Measurements from ENCODE around the gene GUCY2D.
"Not testable (repeated sequence)": the region's sequence is repeated elsewhere in the genome, so short reads cannot be mapped to it uniquely, and the experiment has no call there.

Gene GUCY2D

DNA sequence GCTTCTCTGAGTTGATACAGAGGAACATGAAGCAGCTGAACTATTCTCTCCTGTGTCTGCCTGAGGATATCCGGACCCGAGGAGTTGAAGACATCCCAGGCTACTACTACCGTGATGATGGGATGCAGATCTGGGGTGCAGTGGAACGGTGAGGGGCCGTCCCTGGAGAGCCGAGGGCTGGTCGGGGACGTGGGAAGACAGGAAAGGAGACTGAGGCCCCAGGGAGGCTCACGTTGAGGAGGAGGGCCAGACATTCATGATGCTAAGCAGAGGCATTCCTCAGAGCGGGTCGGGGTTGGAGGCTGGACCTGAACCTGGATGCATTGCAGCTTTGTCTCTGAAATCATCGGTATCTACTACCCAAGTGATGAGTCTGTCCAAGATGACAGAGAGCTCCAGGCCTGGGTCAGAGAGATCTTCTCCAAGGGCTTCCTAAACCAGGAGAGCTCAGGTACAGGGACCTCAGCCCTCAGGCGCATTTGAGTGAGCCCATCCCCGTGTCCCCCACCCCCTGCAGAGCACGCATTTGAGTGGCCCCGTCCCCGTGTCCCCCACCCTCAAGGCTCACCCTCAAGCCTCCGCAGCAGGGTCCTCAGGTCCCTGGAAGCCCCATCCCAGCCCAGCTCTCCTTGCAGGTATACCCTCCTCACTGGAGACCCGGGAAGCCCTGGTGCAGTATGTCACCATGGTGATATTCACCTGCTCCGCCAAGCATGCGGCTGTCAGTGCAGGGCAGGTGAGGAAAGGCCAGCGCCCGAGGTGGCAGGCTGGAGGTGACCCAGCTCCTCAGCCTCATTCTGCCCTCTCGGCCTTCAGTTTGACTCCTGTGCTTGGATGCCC, 44.7 kb downstream of the GUCY2D start:
- no peak for DNase-seq

DNA sequence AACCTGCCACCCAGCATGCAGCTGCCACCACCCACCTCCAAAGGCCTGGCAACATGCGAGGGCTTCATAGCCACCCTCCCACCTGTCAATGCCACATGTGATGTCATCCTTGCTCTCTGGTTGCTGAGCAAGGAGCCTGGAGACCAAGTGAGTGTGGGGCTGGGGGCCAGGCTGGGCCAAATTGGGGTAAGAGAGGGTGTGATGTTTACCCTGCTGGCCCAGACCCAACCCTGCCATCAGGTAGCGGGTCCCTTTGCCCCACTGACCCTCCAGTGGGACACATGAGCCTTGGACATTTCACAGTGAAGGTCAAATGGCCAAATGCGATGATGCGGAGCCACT, 45.3 kb downstream of the GUCY2D start:
- DNase-seq = no peak

DNA sequence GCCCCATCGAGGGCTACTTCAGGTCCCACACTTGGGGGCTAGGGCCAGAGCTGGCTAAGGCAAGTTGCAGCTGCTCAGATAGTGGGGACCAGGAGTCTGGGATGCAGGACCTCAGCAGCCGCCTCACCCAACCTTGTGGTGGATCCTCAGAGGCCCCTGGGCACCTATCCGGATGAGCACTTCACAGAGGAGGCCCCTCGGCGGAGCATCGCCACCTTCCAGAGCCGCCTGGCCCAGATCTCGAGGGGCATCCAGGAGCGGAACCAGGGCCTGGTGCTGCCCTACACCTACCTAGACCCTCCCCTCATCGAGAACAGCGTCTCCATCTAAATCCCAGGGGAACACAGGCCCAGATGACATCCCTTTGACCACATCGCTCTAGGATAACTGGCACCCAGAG, 45.8 kb downstream of the GUCY2D start:
- no peak for DNase-seq

DNA sequence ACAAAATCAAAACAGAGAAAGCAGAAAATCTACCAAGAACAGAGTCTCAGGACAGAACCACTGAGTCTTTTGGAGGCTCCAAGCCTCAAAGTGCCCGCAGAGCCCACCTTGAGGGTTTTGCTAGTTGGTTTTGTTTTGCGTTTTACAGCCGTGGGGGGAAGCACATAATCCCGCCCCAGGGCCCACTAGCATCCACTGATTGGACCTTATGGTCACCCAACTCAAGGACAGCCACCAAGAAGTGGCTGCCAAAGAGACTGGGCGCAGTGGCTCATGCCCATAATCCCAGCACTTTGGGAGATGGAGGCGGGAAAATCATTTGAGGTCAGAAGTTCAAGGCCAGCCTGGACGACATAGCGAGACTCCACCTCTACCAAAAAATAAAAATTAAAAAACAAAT, 46.3 kb downstream of the GUCY2D start:
- DNase-seq = no peak

DNA sequence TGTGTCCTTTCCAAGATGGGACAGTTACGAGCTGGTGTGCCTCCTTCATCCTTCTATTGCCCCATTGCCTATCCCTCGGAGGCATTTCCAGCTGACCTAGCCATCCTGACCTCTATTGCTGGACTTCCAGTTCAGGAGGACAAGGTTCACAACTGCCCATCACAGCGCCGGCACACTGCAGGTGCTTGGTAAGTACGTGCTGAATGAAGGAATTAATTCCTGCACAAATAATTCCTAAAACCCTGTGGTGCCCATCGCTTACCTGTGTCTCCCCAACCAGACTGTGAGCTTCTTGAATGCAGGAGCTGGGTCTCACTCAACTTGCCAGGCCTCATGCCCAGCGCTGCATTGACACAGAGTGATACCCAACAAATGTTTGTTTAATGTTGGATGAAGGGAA, 49.4 kb downstream of the GUCY2D start:
- DNase-seq = no peak

DNA sequence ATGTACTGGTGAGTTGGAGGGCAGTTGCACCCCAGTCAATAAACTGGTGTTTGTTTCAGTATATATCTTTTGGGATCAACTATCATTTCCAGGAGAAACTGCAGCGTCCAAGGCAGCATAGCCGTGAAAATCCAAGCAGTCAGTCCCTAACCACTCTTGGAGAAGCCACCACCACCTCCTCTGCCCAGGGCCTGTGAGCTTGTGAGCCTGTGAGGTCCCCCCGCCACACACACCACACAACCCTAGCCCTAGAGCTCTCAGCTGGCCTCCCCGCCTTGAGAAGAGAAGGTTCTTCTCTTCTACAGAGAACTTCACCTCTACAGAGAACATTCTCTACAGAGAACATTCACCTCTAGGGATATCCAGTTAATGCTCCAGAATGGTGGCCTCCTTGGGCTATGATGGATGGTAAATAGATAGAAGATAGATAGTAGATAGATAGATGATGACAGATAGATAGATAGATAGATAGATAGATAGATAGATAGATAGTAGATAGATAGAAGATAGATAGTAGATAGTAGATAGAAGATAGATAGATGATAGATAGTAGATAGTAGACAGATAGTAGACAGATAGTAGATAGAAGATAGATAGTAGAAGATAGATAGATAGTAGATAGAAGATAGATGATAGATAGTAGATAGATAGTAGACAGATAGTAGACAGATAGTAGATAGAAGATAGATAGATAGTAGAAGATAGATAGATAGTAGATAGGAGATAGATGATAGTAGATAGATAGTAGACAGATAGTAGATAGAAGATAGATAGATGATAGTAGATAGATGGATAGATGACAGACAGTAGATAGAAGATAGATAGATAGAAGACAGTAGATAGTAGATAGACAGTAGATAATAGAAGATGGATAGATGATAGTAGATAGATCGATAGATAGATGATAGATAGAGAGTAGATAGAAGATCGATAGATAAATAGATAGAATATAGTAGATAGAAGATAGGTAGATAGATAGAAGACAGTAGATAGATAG, 50.1 kb downstream of the GUCY2D start:
- DNase-seq = no peak

DNA sequence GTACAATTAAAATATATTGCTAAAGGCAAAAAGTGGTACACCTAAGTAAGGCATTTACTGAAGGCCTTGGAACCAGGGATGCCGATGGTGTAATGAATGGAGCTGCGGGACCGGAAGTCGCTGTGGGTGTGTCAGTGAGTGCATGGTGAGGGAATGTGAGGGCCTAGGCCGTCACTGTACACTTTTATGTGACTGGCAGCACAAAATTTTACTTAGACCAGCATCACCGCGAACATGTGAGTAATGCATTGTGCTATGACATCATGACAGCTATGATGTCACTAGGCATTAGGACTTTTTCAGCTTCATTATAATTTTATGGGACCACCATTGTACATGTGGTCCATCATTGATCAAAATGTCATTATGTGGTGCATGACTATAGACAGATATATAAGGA, 51.2 kb downstream of the GUCY2D start:
- DNase-seq = no peak

DNA sequence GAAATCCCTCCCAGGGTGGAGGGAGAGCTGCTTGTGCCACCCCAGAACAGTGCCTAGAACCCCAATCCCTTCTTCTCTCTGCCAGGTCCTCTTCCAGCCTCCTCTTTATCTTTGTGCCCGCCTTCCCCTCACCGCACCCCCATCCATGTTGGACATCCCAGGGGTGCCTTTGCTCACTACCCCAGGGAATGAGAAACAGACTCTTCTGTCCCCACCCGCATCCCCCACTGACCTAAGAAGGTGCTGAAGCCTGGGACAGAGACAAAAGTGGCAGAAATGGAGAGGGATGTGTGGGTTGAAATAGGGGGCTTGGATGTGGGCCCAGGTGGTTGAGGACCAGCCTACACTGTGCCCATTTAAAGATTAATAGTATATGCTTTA, 53.4 kb downstream of the GUCY2D start:
- DNase-seq = no peak

DNA sequence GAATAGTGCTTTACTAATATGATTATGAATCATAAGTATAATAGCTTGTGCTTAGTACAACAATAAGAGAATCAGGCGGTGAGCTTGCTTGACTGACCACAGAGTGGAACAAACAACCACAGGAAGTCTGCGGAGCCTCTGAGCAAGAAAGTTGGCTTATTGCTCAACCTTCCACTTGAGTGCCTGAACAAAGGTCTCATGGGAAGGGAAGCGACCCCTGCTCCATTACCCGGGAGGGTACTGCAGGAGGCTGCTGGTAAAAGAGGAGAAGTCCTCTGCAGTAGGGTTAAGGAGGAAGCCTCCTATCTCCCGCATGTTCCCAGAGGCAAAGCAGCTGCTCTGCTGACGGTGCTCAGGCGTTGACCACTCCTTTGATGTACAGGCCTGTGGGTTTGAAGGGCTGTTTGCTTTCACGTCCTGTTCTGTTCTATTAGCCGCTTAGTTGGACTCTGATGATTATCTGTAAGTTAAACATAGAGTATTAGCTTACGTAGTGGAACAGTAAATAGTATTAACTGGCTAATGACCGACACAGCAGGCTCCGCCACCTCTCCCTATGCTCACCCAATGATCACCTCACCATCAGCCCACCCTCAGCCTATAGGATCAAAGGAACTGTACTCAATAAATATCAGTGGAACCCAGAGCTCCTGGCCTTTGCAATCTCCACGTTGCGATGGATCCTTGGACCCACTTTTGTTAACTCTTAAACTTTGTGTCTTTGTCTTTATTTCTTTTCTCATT, 54.0 kb downstream of the GUCY2D start:
- no peak for DNase-seq

DNA sequence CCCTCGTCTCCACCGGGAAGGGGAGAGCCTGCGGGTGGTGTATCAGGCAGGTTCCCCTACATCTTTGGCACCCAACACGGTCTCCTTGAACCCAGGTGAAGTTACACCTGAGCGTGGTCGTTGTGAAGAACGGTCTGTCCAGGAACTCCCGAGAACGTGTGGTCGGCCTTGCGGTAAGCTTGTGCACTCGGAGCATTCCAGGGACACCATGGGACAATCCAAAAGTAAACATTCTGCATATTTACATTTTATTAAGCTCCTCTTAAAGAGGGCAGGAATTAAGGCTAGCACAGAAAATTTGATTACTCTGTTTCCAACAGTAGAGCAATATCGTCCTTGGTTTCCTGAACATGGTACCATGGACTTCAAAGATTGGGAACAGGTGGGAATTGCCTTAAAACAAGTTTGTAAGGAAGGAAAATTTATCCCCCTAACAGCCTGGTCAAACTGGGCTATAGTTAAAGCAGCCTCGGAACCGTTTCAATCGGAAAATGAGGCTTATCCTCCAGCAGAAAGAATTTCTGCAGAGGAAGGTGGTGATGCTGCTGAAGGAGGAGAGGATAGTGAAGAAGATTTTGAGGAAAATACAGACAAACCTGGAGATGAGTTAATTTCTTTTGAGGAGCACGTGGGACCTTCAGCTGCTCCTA, 54.7 kb downstream of the GUCY2D start:
- no peak for DNase-seq

DNA sequence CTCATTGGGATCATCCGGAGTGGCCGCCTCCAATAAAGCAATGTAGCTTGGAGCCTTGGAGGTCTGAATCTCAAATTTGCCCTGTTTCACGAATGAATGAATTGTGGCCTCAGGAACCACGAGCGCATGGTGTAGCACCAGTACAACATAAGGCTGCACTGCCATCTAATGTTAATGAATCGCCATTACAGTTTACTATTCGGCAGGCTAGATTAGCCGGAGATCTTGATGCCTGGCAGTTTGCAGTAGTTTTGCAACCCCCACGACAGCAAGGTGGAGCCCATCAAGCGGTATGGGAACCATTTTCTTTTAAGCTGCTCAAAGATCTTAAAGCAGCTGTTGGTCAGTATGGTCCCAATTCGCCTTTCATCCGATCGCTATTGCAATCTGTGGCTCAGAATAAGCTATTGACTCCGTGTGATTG, 55.3 kb downstream of the GUCY2D start:
- DNase-seq = peak; percentile 82

DNA sequence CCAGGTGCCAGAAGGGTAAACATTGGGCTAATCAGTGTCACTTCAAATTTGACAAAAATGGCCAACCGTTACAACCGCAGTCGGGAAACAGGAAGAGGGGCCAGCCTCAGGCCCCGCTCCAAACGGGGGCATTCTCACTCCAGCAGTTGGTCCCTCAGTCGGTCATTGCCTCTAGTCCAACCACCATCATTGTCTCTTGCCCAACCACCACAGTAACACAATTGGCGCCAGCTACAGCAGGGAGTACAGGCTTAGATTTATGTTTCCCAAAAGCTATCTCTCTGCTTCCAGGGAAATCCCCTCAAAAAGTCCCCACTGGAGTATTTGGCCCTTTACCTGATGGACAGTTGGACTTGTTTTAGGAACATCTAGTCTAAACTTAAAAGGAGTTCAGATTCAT, 56.7 kb downstream of the GUCY2D start:
- DNase-seq = no peak

DNA sequence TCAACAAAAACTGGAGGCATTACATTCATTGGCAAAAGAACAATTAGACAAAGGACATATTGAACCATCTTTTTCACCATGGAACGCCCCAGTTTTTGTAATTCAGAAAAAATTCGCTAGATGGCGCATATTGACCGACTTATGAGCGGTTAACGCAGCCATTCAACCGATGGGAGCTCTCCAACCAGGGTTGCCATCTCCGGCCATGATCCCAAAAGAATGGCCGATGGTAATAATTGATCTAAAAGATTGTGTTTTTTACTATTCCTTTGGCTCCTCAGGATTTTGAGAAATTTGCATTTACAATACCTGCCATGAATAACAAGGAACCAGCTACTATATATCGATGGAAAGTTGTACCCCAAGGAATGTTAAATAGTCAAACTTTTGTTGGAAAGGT, 57.9 kb downstream of the GUCY2D start:
- DNase-seq = peak; percentile 84

DNA sequence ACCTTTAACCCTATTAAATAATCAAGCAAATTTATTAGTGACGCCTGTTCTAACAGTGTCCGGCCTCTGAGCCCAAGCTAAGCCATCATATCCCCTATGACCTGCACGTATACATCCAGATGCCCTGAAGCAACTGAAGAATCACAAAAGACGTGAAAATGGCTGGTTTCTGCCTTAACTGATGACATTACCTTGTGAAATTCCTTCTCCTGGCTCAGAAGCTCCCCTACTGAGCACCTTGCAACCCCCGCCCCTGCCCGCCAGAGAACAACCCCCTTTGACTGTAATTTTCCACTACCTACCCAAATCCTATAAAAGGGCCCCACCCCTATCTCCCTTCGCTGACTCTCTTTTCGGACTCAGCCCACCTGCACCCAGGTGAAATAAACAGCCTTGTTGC, 59.4 kb downstream of the GUCY2D start:
- DNase-seq = not testable (repeated sequence)

DNA sequence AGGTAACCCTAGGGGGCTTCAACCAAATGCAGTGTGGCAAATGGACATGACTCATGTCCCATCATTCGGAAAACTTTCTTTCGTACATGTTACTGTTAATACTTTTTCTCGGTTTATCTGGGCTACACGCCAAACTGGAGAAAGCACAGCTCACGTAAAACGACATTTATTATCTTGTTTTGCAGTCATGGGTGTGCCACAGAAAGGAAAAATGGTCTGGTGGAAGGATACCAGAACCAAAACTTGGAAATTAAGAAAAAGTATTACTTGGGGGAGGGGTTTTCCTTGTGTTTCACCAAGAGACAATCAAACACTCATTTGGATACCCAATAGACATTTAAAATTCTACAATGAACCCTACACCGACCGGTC, 60.0 kb downstream of the GUCY2D start:
- no peak for DNase-seq

DNA sequence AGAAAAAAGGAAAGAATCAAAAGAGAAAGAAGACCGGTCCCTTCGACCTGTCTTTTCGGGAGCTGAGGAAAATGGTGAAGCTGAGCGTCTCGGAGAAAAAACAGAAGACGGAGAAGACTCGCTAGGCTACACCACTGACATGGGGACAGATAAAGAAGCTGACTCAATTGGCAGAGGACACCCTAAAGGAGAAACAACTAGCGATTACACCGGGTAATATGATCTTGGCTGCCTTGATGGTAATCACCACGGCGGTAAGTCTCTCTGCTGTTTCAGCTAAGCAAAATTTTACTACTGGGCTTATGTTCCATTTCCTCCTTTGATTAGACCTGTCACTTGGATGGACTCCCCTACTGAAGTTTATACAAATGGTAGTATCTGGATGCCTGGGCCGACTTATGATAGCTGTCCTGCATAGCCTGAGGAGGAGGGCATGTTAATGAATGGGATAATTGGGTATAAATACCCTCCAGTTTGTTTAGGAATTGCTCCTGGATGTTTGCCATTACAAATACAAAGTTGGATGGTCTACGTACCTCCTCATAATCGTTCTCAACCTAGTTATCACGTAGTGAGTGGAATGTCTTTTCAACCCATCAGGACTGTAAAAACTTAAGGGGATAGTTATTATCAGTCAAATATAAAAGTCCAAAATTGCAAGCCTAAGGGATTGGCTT, 60.5 kb downstream of the GUCY2D start:
- DNase-seq = no peak

DNA sequence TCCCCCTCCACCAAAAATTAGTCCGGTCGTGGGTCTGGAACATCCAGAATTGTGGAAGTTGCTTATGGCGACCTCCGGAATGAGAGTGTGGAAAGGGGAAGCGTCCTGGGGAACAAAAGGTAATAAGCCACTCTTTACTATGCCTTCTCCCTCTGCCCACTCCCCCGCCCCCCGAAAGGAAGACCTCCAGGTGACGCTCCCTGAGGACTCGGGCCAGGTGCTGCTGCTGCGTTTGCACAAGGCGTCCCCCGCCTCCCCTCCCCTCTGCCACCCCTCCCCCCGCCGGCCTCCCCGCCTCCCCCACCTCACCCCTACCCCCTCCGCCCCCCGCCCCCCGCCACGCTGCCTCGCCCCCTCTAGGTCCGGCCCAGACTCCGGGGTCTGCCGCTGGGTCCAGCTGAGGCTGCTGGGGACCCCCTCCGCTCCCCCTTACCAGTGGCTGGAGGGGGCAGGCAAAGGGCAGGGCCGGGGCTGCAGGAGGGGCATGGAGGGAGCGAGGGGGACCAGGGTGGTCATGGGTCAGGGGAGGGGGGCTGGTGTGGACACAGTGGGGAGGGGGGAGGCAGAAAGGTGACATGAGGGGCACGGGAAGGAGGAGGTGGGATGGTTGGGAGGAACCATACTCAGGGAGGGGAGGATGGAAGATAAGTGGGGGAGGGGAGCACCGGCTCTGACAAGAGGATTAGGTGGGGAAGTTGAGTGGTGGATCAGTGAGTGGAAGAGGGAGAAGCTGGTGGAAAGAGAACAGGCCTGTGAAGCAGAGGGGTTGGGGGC, 61.5 kb downstream of the GUCY2D start:
- no peak for DNase-seq

DNA sequence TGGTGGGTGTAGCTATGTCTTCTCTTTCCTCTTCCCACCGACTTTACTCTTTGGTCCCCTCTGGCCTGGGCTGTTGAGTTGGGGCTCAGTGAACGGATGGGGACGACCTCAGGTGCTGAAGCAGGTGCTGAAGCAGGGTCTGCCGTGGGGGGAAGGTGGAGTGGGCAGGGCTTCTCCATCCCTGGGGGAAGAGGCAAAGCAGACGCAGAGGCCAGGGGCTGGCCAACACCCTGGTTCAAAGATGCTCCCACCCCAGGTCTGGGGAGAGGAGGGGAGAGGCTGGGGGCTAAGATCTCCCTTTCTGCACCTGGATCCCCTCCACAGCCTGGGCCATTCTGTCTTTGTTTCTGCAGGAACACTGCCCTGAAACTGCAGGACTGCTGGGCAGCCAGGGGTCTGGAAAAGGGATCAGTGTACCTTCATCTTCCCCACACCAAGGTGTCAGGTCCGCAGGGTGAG, 62.2 kb downstream of the GUCY2D start:
- DNase-seq = no peak

DNA sequence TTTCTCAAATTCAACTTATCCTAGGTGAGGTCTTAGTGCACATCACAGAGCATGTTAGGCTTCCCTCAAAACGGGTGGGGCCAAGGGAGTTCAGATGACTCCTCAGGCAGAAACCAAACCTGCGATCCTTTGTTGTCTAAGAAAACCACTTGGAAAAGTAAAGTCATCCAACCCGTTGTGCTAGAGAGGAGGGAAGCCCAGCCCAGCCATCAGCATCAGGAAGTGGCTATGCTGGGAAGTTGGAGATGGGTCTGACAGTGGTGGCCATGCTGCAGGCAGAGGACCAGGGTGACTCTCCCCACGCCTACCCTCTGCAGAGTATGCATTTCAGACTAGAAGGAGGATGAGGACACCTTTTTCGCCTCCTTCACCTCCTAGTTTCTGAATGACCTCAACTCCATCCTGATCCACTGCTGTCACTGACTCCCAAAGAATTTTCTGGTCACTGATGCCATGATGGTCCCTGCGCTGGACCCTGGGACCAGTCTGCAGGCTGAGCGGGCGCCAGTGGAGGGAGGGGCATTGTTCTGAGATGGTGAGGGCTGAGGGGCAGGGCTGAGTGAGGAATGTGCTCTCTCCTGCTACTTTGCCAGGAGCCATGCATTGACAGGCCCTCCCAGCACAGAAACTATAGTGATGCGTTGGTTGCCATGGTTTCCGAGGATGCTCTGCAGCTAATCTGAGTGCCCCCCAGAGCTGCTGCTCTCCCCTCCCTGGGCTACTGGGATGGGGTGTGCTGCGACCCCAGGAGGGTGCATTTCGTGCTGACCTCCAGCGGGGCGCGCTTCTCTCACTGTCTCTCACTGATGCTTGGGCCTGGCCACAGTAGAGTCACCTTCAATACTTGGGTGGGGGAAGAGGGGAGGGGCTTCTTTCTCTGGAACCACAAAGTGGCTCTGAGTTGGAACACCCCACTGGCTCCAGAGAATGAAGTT, 64.7 kb downstream of the GUCY2D start:
- DNase-seq = no peak

DNA sequence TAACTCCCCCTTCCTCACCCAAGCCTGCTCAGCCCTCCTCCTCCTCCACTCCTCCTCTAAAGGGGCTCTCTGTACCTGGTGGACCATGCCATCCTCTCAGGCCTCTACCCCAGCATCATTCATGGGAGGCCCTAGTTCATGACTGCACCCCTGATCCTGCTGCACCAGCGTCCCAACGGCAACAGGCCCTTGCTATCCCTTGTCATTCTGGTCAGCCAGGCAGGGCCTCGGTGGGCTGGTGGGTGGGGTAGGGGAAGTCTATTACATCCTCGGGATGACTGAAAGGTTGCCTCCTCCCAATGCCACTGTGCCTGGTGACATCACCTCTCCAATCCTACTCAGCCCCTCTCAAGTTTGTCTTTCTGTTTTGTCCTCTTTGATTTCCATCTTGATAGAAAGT, 65.4 kb downstream of the GUCY2D start:
- no peak for DNase-seq

Measured in CD4-positive, alpha-beta T cell treated with Interleukin-21 for 1 hour (primary cell).